GM19043 (cell line): ENCODE measurements around the gene FOXP1.
"Not testable (repeated sequence)": the region's sequence is repeated elsewhere in the genome, so short reads cannot be mapped to it uniquely, and the experiment has no call there.

Source experiments
- ATAC-seq: cut with Tn5 transposase; IDR thresholded peaks from one replicate; pipeline ENCODE4 v1.9.1; 2021; ENCODE audit warnings: low read depth; ENCODE audit not compliant: unreplicated experiment

Gene FOXP1

DNA sequence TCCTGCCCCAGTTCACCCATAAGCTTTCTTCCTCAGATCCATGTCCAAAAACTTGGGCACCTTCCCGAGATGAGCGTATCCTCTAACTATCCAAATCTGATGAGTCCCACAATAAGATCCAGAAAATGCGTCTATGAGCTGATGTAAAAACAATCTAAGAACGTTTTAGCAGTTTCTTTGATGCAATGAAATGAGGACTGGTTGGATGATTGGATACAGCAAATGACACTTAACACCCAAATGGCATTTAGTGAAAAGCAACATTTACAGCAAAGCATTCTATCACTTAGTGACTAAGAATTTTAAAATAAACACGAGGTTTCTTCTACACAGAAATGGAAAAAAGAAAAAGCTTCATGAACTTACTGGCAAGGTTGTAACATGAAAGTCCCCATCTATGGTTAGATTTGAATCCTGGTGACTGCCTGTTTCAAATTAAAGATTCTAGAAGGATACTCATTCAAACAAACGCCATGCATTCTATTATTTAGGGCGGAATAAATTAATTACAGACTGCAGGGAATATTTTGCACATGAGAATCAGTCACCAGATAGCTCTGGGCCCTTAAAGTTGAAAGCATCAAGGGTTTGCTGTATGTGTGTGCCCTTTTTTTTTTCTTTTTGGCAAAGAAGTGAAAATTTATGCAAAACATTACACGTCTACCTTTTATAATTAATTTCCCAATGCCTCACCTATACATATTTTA, 598.6 kb downstream of the FOXP1 start:
- ATAC-seq: no peak

DNA sequence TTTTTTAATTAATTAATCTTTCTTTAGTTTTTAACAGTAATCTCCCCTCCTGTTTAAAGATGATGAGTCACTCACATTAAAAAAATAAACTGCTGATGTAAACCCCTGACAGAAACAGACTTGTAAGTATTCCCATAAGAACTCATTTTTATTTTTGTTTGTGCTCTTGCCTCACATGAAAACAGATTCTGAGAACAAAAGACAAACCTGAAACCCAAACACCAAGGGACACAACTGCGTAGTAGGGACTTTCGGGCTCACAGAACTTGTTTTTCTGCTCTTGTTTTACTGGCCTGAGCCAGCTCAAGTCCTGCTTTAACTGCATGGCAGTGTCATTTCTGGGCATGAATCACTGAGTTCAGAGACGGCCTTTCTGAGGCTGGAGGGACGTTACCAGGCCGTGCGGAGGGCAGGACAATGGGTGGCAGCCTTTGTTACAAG, 600.8 kb downstream of the FOXP1 start:
- ATAC-seq: peak; percentile 57

DNA sequence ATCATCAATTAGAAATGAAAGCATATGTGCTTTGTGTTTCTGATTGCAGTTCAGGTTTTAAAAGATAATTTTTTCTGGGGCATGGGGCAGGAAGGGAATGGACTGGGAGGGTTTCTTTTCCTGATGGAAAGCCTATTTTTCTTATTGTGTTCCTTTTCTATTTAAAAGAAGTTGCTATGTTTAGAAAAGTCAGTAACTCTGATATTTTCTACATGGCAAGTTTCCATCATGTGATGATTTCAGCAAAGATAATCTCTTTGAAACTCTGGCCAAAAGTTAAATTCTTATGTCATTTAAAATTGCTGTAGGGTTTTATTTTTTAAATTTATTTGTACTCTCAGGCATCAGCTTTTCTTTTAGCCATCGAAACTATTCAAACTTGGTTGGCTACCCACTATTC, 601.2 kb downstream of the FOXP1 start:
- ATAC-seq: no peak

DNA sequence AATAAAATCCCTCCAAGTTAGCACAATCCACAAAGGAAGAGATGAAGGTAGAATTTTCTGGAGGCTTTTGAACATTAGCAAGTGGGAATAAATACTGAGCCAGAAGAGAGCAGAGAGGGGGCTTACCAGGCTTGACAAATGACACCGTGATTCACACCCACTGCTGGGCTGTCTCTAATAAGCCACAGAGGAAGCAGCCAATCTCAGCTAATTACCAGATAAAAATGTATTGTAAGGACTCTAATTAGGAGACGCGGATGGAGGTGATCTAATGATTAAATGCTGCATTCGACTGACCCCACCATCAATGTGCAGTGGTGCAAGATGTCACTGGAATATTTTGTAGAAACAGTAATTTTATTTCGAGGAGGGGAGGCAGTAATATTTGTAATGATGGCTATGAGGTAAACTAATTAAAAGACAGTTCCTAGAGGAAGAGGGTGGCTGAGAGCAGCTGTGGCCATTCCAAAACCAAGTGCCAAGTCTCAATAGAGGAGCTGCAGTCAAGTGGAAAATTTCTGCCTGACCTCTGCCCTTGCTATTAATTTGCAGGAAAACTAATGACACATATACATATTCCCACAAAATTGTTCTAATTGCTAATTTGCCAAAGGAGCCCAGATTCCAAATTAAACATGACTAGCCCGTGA, 602.2 kb downstream of the FOXP1 start:
- ATAC-seq: no peak

DNA sequence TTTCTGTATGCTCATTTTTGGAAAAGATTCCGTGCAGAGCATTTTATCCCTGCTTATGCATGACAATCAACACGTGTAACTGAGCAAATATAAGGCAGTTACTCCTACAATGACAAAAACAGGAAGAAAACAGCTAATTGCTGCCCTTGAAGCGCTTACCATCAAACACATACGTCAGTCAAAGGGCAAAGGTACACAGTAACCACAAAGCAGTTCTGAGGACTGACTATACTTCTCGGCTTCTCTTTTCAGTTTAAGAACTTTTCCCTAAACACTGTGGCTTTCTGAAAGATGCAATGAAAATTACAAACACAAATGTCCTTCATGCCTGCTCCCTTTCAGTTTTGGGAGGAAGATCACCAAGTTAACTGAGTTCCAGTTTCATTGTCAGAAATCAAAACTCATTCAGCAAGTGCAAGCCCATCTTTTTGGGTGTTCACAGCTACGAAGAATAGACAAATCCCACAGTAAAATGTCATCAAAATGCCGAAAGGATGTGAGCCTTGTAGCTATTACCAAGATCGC, 602.8 kb downstream of the FOXP1 start:
- ATAC-seq: no peak

DNA sequence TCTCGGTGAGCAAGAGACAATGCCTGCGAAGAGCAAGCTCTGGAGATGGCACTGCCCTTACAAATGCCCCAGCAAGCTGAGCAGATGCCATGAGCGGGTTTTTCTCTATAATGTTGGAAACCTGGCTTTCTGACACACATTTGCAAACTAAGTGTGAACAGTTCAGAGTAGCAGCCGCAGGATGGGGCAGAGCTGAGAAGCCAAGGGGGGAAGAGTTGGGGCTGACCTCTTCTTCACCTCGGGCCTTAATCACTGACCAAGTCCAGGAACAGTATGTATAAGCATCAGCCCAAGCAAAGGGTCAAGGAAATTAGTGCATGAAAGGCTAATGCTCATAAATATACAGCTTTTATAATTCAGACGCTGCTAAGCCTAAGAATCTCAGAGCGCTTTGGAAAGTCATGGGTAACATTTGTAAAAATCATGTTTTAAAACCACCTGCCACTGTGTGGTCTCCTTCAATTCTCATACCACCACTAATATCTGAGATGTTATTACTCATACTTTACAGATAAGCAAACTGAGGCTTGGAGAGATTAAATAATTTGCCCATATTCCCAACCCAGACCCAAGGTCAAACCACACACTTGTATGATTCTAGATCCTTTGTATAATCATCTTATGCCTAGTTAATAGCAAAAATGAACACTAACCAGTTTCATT, 603.4 kb downstream of the FOXP1 start:
- ATAC-seq: no peak

DNA sequence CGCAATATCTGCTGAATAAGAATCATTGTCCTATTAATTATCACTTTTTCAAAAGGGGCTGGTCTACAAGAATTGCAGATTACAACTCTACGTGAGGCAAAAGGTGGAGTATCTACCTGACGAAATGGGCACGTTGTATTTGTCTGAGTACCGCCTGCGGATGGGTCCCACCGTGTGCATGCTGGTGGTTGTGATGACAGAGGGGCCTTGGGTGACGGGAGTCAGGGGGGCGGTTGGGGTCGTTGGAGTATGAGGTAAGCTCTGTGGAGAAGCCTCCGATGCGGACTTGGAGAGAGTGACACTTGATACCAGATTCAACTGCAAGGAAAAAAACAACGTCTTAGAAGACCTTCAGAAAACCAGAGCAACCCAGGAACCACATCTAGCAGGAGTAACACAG, 605.8 kb downstream of the FOXP1 start:
- no peak for ATAC-seq

DNA sequence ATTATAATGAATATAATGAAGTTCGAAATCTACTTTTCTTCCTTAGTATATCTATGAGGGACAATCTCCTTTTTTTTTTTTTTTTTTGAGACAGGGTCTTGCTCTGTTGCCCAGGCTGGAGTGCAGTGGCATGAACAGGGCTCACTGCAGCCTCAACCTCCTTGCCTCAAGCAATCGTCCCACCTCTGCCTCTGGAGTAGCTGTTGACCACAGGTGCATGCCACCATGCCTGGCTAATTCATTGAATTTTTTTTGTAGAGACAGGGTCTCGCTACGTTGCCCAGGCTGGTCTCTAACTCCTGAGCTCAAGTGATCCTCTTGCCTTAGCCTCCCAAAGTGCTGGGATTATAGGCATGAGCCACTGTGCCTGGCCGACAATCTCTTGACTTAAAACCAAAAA, 607.5 kb downstream of the FOXP1 start:
- ATAC-seq: not testable (repeated sequence)

DNA sequence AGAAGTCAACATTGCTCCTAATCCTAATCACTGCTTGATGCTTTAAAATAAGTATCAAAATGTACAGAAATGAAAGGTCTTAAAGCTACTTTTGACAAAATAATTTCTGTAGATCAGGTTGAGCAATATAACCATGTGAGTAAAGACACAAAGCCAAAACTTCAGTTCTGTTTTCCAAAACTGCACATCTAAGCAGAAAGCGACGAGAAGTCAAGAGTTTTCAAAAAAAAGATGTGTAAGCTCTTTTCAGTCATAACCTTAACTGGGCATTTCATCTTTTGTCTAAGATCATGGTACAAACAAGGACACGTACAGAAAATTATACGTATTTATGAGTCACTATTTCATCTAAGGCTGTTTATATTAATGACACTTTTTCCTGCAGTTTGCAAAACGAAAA, 608.8 kb downstream of the FOXP1 start:
- ATAC-seq: no peak

DNA sequence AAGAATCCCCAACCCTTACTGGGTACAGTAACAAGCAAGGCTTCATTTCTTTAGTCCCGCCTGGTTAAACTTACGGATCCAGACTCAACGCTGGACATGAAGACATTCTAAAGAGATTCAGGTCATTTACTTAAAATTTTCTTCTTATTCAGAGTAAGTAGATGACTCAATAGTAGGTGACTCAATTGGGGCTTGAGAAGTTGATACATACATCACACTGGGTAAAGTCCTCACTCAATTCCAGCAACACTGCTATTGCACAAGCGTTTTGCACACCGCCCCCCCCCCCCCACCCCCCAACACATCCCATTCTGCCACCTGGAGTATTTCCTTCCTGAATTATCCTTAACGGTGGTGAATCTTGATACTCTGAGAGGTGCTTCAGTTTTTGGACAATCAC, 610.0 kb downstream of the FOXP1 start:
- no peak for ATAC-seq

DNA sequence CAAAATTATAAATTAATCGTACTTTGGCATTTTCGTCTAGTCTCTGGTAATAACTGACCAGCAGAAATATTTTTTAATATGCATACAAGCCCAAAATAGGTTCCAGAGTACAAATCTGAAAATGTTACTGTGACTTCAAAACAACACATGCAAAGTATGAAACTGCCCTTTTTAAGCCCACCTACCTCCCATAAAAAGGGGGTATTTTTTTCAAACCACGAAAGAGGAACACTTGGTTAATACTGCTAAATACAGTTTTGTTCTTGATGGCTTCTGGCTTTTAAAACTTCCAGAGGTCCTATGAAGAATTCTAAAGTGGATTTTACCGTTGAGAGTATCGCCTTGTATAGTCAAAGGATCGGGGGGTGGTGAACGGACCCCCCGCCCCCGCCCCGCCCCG, 610.7 kb downstream of the FOXP1 start:
- no peak for ATAC-seq

DNA sequence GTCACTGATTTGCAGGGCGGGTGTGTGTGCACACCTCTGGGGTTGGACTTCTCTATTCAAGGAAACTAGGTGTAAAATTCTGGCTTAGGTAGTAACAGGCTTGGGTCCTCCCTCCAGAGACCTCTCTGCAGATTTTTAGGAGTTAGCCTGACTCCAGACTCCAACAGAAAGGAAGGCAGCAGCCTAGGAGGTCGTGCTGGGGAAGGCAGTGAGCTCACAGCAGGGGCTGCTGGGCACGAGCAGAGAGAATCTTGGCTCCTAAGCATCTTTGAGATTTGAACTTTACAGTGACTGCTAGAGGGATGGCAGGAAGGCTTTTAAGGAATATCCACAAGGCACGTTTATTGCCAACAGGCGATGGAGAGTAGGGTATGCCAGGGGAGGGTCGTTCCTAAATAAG, 612.6 kb downstream of the FOXP1 start:
- no peak for ATAC-seq

DNA sequence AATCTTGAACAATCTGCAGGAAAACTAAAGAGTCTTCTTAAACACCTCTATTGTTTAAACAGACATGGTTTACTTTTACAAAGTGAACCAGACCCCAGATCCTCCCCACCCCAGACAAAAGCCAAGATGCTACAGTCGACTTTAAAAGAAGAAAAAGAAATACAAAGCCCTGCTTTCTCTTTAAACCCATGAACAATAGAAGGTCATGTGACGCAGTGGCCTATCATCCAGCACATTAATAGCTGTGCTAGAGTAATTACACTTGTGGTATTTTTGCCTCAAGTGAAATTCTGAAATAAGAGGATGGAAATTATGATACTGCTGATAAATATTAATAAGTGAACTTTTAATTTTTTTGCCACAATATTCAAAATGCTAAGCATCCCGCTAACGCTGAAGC, 613.4 kb downstream of the FOXP1 start:
- no peak for ATAC-seq

DNA sequence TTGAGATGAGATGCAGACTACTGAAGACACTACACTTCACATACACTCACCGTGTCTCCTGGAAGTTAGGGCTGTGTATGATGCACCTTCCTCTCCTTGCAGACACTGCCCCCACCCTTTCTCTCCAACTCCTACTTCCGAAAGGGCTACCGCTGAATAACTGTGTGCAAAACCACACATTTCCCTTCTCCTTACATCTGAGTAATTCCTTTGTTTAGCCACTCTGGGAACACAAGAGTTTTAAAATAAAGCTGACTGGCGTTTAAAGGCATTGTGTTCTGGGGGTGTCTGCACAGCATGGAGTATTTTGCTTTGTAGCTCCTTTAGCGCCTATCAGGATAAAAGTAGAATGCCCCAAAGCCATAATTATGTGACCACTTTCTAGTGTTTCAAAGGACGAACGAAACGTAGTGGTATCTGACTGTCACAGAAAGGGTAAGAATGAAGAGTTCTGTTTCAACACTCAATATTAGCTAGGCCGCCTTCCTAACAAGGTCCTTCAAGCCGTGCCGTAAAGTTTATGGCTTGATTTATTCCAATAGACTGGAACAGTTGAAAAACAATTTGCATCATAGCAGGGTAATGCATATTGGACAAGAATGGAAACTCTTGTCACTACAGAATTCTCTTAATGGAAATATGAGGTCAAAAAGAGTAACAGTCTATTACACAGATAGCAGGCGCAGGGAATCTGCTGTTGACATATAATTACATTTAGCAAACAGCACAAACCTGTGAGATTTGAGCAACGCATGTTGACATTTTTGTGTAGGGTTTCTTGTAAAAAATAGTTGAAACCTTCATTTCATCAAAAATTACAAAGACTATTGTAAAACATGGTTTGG, 619.9 kb downstream of the FOXP1 start:
- no peak for ATAC-seq

DNA sequence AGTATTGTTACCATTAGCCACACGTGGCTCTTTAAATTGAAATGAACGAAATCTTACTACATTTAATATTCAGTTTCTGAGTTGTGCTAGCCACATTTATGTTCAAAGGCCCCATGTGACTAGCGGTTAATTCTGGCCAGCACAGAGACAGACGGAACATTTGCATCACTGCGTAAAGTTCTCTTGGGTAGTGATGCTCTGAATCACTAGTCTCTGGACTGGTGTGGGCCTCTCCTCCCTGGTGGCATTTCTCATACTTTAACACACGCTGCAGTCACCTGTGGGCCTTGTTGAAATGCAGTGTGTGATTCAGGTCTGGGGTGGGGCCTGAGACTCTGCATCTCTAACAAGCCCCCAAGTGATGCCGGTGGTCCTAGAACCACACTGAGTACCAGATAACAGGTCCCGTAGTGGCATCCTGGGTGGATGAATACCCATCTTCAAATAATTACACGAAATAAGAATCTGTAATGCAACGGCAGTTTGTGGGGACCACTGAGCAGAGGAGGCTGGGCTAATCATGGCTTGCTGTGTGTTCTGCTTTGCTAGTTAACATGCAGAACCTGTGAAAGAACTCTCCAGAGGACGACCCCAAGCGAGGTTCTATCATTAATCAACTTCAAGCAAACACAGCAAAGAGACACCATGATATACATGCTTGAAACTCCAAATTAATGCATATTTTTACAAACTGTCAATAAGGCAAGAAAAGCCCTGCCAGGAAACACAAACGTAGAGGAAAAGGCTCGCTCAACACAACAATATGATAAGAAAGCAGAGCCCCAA, 623.8 kb downstream of the FOXP1 start:
- no peak for ATAC-seq

DNA sequence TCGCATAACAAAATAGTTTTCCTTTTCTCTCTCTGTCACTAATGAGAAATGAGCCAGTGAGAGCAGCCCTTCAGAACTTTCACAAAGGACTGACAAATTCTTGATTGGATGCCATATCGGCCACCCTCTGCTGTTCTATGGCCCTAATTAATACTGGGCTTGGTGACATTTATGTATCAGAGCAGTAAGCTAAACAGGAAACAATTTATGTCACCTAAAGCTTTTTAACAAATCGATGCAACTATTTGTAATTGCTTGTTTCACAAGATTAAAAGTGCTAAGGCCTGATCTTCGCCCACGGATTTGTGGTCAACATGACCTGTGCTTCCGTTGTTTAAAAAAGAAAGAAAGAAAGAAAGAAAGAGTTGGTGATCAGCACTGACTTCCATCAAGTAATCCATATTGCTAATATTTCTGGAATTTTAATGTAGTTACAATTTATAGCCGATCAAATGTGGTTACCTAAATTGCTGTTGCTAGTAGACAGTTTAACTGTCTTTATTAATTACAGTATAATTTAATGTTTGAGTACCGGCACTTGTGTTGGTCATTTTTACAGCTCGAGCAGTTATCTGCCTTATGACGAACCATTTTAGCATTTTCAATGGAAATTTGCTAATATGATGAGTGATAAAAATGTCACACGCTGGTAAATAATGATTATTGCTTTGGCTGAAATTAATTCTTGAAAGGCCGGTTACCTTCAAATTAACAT, 631.3 kb downstream of the FOXP1 start:
- ATAC-seq: no peak

DNA sequence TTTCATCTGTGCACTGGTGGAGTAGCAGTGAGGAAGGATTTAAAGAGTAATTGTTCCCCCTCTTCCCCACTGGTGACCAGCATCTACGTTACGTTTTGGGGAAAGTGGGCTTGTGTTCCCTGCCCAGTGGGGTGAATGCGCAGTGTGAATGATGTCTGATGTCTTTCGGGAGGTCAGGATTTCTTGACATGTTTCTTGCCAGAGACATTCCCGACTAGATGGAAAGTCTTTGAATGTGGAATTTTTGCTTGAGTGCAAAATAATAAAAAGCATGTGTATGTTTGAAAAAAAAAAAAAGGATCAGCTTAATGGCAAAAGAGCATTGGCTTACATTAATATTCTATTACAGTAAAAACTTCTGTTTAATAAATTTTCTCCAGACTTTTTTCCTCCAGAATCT, 632.2 kb downstream of the FOXP1 start:
- no peak for ATAC-seq

DNA sequence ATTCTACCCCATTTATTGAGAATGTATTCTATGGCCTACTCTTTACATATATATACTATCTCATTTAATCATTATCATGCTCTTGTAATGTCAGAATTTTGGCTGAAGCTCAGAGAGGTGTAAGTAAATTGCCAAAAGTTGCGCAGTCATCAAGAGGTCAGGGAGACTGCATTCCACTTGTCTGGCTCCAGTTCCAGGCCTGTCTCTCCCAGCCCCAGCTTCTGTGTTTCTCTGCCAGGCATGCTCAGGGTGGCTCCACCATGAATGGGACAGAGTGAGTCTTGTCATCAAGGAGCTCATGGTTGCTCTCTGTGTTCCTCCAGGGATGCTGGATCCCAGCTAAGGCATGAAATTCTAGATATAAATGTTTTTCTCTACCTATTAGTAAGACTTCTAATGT, 635.9 kb downstream of the FOXP1 start:
- ATAC-seq: no peak

DNA sequence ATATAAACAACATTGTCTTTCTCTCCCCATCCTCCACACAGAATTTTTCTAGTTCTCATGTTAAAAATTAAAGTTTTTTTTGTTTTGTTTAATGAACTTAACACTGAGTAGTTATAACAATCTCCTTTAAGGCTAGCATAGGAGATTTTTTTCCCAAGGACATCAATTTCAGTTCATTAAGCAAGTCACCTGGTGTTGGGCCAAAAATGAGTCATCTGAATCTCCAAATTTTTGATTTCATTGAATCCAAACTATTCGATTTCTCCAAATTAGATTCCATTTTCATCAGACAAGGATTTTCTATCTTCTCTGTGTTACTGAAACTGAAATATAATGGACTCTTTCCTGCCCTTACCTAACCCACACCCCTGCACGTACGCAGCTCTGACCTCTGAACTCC, 639.6 kb downstream of the FOXP1 start:
- ATAC-seq: no peak
